Measurements from ENCODE around the gene CD7. TPM values are rescaled to one million over a fixed set of nuclear protein-coding genes. Genes with fewer than 3 reads are reported as not detected.

Gene CD7
- total and polyA plus RNA-seq, 2 donors (not counting 3 experiments of a cell fraction or from before 2014, with no cell fraction given), result not detected

DNA sequence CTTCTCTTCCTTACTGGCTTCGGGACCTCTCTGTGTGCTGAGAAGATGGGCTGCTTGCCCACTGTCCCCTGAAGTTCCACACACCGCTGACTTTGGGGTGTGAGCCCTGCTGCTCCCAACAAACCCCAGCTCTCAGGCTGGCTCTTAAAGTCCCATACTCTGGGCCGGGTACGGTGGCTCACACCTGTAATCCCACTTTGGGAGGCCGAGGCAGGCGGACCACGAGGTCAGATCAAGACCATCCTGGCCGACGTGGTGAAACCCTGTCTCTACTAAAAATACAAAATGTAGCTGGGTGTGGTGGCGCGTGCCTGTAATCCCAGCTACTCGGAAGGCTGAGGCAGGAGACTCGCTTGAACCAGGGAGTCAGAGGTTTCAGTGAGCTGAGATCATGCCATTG, 17.2 kb downstream of the CD7 start:
- ChIA-PET CTCF (interaction anchor here (0.6 to 4.4 kb wide), 11 partner anchors 13 to 466 kb away, joined by 3 to 26 read pairs (median 4); partner anchors contain the start of gene SECTM1), POLR2A (no interaction called here)
- Histone ChIP-seq H3K9ac (replicated peaks; ENCODE audit: extremely low read depth, insufficient read depth, low read length) (no peak overlapping the region), H3K9me3 (replicated peaks; ENCODE audit: control insufficient read depth, insufficient read depth, low read length) (no peaks in the 10 kb centered on the region), H3K27me3 (ENCODE audit: control insufficient read depth in 2 of 2, insufficient read depth in 2 of 2, low read length in 2 of 2) (no peaks in the 10 kb centered on the region), H3K4me2 (ENCODE audit: insufficient read depth, low read length) (no peak overlapping the region), H2AFZ (ENCODE audit: low read depth, low read length) (no peak overlapping the region), H4K20me1 (replicated peaks; ENCODE audit: control insufficient read depth, extremely low read depth, insufficient read depth, low read length) (no peaks in the 10 kb centered on the region), H3K4me3 (replicated peaks in 1 of 3; ENCODE audit: insufficient read depth in 1 of 3, low read depth in 1 of 3, low read length in 3 of 3) (no peak overlapping the region), H3K79me2 (ENCODE audit: control insufficient read depth, insufficient read depth, low read length) (no peaks in the 10 kb centered on the region), H3K36me3 (ENCODE audit: control insufficient read depth in 2 of 2, extremely low read depth in 1 of 2, insufficient read depth in 2 of 2, low read length in 2 of 2) (no peaks in the 10 kb centered on the region), H3K27ac (ENCODE audit: insufficient read depth, low read depth, low read length) (no peak overlapping the region), H3K9me1 (replicated peaks; ENCODE audit: control insufficient read depth, extremely low read depth, insufficient read depth, low read length) (no peaks in the 10 kb centered on the region), H3K4me1 (ENCODE audit: control insufficient read depth, extremely low read depth, insufficient read depth, low read length) (peaks cover 28% of the 10 kb centered on the region)
- DNase-seq (ENCODE audit: low read depth, low spot score) (no peak), FAIRE-seq (no peak)
- intact Hi-C loops (cut with micrococcal nuclease) (no loop called here), dilution Hi-C loops (cut with MboI; ENCODE audit: extremely low pct_ligation_motif_present, low sequenced_read_pairs) (no loop called here)
- BruUV-seq (replicated peaks), result no TSS peak
- TF ChIP-seq FOS (IDR thresholded peaks at IDR 0.05; ENCODE audit: borderline replicate concordance, insufficient read depth, low read length), result no peak
- no peak for TF ChIP-seq POLR2AphosphoS5 (IDR thresholded peaks at IDR 0.05; ENCODE audit: insufficient read depth, low read depth, low read length)
- TF ChIP-seq GATA2 (IDR thresholded peaks at IDR 0.05; ENCODE audit: insufficient read depth, insufficient read length, low read depth, low read length), result no peak
- no peak for TF ChIP-seq EZH2 (IDR thresholded peaks at IDR 0.05; ENCODE audit: borderline replicate concordance, low read depth, low read length, severe bottlenecking)
- TF ChIP-seq MYC (IDR thresholded peaks at IDR 0.05; ENCODE audit: low read depth, low read length), result no peak
- TF ChIP-seq, protein P1, sequence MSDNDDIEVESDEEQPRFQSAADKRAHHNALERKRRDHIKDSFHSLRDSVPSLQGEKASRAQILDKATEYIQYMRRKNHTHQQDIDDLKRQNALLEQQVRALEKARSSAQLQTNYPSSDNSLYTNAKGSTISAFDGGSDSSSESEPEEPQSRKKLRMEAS (IDR thresholded peaks at IDR 0.05; ENCODE audit: insufficient read depth, insufficient read length), result no peak
- TF ChIP-seq POLR2A (IDR thresholded peaks at IDR 0.05; ENCODE audit: low read depth, low read length), result no peak
- no peak for TF ChIP-seq JUN (IDR thresholded peaks at IDR 0.05; ENCODE audit: borderline replicate concordance, insufficient read depth, insufficient read length, low read depth)
- TF ChIP-seq, protein P2, sequence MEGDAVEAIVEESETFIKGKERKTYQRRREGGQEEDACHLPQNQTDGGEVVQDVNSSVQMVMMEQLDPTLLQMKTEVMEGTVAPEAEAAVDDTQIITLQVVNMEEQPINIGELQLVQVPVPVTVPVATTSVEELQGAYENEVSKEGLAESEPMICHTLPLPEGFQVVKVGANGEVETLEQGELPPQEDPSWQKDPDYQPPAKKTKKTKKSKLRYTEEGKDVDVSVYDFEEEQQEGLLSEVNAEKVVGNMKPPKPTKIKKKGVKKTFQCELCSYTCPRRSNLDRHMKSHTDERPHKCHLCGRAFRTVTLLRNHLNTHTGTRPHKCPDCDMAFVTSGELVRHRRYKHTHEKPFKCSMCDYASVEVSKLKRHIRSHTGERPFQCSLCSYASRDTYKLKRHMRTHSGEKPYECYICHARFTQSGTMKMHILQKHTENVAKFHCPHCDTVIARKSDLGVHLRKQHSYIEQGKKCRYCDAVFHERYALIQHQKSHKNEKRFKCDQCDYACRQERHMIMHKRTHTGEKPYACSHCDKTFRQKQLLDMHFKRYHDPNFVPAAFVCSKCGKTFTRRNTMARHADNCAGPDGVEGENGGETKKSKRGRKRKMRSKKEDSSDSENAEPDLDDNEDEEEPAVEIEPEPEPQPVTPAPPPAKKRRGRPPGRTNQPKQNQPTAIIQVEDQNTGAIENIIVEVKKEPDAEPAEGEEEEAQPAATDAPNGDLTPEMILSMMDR (IDR thresholded peaks at IDR 0.05; ENCODE audit: extremely low read depth in 1 of 2, insufficient read depth in 1 of 2, low read depth in 1 of 2, low read length in 2 of 2), result no peak

All from endothelial cell of umbilical vein (primary cell).